Measurements from ENCODE around the gene USP47.
"Not testable (repeated sequence)": the region's sequence is repeated elsewhere in the genome, so short reads cannot be mapped to it uniquely, and the experiment has no call there.

The USP47 gene

DNA sequence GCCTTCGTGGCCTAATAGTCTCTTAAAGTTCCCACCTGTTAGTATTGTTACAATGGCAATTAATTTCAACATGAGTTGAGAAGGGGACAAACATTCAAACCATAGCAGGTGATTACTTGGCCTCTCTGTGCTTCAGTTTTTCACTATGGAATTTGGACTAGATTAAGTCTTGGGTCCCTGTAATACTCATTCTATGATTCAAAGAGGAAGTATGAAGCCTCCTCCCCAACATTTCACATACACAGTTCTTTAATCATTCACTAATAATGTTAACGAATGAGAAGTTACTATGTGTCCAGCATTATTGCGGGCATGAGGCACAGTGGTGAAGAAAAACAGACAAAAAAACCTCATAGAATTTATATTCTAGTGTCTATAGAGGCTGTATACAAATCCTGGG is 19.9 kb upstream of the USP47 start:
- no peak for DNase-seq (ENCODE audit: low spot score)

DNA sequence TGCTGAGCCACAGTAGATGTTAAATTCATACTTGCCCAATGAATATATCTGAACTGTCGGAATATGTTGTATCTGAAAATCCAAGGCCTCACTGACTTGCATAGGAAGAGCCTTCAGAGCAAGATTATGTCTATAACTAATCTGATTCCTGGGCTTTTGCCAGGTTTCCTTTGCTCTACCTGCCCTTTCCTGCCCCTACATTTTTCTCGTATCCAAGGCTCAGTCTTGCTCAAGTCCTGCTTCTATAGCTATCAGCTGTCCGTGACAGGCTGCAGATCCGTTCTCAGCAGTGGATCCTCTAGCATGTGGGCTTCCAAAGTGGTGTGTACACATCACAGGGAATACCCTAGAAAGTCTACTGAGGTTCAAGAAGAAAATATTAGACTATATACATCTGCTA is 18.8 kb upstream of the USP47 start:
- no peak for DNase-seq (ENCODE audit: low spot score)

DNA sequence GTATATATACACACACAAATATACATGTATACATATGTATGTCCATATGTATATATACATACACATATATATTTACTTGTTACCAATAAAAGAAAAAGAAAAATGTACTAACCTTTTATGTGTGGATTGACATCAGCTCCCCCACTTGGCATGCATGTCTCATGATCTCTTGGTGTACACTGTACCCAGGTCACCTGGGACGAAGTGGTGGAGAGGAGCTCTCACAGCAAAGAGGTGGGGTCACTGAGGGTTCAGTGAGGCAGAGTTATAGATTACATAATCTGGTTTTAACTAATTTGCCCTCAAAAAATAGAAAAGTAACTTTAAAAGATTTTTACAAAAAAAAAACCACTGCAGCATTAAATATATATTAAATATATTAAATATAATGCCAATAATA is 15.5 kb upstream of the USP47 start:
- no peak for DNase-seq (ENCODE audit: low spot score)

DNA sequence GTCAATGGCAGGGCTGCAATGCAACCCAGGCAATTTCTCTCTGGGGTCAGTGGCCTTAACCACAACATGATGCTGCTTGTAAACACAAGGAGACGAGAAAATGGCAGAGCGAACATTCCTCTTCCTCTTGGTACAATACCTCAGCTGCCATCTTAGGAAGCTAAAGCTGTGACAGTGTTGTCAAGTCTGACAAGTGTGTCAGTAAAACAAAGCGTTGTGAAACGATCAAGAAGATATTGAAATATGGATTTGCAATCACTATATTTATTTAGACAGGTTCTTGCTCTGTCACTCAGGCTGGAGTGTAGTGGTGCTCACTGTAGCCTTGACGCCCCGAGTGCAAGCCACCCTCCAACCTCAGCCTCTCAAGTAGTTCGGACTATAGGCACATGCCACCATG is 14.5 kb upstream of the USP47 start:
- DNase-seq (ENCODE audit: low spot score) = no peak

DNA sequence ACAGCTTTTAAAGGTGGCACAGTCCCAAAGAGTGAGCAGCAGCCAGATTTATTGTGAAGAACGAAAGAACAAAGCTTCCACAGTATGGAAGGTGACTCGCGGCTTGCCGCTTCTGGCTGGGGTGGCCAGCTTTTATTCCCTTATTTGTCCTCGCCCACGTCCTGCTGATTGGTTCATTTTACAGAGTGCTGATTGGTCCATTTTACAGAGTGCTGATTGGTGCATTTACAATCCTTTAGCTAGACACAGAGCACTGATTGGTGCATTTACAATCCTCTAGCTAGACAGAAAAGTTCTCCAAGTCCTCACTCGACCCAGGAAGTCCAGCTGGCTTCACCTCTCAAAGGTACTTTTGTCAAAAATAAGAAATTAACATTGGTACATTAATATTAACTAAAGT is 10.4 kb upstream of the USP47 start:
- DNase-seq (ENCODE audit: low spot score) = not testable (repeated sequence)

DNA sequence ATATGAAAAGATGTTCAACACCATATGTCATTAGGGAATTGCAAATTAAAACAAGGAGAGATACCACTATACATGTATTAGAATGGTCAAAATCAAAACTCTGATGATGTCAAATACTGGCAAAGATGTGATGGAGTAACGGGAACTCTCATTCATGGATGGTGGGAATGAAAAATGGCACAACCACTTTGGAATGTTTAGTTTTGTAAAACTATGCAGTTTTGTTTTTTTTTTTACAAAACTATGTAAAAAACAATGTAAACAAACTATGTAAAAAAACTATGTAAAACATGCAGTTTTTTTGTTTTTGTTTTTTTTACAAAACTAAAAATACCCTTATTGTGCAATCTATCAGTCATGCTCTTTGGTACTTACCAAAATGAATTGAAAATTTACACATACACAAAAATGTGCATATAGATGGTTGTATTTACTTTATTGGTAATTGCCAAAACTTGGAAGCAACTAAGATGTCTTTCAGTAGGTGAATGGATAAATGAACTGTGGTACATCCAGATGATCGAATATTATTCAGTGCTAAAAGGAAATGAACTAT is 5.0 kb upstream of the USP47 start:
- no peak for DNase-seq (ENCODE audit: low spot score)

DNA sequence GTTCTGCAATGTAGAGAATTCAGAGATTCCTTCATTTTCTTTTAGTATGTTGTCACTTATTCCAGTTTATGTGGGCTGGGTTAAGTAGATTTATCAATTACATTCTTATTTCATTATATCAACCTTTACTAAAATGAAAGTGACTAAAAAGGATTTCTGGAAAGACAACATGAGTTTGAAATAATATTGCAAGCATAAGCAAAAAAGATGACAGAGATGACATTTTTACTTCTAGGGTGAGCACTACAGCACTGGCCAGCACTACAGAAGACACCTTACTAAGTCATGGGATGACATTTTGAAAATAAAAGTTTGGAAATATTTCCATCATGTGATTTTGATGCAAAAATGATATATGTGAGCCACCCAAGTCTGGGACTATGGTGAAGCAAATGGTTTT is 2.1 kb upstream of the USP47 start:
- DNase-seq (ENCODE audit: low spot score) = no peak

DNA sequence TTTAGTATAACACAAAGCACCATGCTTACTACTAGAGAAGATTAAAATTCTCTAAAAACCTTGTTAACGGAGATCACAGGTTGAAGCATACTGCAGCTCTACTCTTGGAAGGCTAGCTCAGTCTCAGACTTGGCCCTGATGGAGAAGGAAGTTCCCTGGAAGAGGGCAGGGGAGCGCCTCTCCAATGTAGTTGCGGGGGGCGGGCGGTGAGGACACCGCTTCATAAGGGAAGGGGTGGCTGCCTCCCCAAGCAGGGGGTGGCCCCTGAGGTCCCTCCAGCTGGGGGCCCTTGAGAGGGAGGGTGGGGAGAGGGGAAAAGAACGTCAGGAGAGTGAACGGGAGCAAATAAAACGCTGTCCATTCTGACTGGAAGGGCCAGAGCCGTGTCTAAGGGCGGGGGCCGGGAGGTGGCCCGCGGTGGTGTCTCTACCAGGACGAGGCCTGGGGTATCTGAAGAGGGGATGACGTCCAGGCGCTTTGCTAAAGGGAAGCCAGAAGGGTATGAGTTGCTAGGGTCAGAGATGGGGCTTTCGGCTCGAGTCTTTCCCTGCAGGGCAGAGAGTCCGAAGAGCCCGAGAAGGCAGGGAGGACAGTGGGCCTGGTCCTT is 553 bp upstream of the USP47 start:
- peak; percentile 54 for DNase-seq (ENCODE audit: low spot score)

DNA sequence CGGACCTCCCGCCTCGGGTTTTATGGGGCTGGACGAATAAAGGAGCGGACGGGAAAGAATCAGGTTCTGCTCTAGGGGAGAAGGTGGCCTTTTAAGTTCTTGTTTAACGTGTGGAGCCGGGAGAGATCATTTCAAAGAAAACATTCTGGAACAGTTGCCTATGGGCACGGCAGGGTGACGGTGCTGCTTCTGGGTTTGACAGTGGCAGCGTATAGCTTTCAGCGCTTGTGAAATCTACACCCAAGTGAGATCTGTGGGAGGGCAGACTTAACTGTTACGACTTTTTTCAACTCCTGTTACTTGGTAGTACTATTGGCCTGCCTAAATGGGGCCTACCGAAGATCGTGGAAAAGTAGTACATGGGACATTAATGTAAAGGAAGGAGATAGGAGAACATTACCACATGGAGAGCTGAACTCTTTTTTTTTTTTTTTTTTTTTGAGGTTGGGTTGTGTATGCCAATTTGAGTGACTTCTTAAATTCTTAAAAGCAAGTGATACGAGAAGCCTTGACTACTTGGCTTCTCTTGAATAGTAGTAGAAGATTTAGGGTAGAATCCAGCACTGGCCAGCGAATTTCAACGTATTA is 743 bp downstream of the USP47 start:
- DNase-seq (ENCODE audit: low spot score) = peak; percentile 59

DNA sequence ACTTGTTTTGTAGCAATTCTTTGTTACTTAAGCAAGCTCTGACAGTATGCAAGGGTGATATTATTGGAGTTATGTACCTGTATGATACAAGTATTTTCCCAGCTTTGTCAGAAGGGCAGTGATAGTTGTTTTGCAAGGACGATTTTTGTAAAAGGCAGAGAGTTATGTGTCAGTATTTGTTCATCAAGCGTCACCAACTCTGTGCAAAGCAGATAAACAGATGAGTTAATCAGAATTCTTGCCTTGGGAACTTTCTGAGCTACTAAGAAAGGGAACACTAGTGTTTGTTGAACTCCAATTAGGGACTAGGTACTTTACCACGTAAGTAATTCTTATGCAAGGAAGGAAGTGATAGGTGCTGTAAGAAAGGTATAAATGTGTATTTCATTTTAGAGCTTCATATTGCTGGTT is 1.4 kb downstream of the USP47 start:
- no peak for DNase-seq (ENCODE audit: low spot score)

DNA sequence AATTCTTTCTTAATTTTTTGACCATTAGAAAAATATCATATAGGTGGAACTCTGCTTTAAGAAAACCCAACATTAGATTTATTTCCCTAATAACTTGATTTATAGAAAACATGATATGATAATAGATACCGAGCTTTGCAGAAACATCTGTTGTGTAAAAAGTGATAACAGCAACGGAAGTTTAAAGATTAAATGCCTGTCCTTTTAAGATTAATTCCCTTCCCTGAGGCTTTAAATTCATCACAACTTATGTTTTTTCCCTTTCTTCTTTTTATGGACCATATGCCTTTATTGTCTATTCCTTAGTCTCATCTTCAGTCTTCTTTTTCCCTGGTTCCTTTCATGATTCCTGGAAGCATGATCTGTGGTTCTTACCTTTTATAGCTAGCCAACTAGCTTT is 1.9 kb downstream of the USP47 start:
- no peak for DNase-seq (ENCODE audit: low spot score)

DNA sequence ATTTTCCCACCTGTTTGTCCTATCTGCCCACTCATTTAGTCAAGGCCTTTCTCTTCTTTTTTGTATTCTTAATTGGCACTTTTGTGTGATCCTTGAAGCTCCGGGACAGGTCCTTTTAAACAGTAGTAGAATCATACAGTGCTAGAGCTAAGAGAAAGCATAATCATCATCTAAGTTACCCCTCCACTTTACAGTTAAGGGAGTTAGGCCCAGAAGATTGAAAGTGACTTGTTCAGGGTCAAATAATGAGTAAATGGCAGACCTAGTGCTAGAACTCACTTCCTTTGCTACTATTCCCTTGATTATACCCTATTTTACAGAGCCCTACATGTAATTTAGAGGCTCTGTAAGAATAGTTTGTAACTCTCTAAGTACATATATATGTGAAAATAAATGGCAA is 2.5 kb downstream of the USP47 start:
- no peak for DNase-seq (ENCODE audit: low spot score)

DNA sequence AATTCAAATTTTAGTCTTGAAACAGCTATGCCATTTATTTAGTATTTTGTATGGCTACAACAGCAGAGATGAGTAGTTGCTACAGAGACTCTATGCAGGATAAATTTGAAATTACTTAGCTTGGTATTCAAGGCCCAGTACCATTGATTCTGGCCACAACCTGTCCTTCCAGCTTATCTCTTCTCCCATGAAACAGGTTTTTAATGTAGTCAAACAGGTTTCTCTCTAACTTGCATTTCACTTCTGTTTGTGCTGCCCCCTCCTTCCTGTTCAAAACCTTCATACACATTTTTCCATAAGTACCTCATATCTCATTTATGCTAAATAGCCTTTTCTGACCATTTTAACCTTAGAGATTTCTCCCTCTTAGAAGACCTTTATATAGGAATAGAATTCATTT is 3.3 kb downstream of the USP47 start:
- no peak for DNase-seq (ENCODE audit: low spot score)

DNA sequence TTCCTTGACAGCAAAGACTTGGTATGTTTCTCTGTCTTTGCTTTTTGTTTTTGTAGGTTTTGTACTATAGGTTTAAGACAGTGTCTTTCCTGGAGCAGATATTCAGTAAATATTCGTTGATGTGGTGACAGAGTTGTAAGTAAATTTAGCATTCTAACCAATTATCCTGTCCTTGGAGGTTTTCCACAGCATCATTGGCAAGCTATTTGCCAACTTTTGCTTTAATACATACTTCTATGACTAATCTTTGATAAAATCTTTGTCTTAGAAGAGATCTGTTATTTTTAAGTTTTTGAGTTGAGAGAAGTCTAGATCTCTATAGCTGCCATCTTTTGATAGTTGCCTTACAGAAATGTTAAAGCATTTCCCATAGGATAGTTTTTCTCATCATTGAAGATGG is 3.8 kb downstream of the USP47 start:
- no peak for DNase-seq (ENCODE audit: low spot score)

DNA sequence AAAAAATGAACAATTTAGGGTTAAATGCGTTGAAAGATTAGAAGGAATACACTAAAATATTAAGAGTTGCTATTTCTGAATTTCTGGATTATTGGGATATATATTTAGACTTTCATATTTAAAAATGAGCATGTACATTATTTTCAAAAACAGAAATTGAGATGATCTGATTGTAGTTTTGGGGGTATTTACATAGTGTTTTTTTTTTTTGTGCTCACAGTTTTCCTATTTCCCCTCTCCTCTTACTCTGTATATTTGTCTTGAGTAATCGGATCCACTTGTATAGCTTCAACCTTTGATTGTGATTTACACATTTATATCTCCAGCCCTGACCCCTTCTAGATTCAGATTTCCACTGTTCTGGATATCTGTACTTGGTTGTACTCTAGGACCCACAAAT is 5.3 kb downstream of the USP47 start:
- no peak for DNase-seq (ENCODE audit: low spot score)

DNA sequence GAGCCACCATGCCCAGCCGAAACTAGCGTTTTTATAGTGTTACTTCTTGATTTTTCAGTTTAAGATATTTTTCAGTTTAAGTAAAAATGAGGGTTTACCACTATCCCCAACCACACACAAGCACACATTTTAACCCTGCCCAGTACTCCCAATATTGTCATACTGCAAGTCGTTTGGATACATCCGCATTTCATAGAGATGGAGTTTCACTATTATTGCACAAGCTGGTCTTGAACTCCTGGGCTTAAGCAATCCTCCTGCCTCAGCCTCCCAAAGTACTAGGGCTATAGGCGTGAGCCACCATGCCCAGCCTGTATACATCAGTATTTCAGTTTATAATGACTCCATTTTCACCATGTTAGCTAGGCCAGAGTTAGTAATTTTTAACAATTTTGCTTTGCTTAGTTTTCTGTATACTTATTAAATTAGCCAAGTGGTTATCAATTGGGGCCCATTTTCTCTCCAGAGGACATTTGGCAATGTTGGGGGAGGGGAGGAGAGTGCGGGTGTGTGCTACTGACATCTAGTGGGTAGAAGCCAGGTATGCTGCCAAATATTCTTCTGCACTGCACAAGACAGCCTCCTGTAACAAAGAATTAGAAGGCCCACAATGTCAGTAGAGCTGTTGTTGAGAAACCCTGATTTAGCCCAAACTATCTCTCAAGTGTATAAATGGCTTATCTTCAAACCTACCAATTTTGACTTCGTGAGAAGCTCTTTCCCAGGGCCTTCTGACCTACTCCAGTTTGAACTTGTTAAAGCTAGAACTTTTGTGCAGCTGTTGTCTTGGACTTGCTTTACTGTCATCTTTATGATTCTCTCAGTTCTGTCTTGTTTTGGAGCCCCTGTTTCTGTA is 7.3 kb downstream of the USP47 start:
- DNase-seq (ENCODE audit: low spot score) = peak; percentile 60

DNA sequence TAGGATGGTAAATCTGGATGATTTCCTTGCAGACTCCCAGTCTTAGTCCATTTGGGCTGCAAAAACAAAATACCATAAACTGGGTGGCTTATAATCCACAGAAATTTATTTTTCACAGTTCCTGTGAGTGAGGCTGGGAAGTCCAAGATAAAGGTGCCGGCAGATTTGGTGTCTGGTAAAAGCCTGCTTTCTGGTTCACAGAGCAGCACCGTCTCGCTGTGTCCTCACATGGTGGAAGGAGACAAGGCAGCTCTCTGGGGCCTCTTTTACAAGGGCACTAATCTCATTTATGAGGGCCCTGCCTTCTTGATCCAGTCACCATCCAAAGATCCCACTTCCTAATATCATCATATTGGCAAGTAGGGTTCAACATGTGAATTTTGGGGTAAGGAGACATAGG is 8.9 kb downstream of the USP47 start:
- DNase-seq (ENCODE audit: low spot score) = peak; percentile 27

DNA sequence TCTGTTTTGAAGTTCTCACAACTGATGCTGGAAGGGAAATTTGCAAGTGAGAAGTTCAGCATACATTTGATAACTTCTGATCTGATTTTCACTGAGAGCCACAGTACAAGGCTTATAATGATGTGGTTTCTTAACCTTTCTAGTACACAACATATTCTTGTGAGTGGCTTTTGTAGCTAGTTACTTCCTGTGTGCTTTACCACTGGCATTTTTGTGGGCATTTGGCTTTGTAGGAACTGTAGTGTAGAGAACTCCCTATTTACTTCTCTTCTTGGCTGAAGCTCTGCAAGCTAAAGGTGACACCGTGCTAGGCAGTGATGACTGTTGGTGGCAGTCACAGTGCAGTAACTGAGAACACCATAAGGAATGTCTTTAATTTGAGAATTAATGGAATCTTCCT is 14.9 kb downstream of the USP47 start:
- DNase-seq (ENCODE audit: low spot score) = no peak

DNA sequence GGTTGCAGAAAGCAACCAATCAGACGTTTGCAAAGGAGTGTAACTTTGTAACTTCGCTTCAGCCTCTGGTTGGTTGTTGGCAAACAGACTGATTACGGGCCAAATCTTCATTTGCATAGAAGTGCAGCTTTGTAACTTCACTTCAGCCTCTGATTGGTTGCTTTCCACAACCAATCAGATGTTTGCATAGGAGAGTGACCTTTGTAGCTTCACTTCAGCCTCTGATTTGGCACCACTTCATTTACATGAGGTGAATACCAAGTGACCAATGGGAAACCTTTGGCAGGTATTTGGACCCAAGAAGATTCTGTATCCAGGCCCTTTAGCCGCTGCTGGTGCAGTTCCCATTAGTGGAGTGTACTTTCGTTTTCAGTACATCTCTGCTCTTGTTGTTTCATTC is 16.0 kb downstream of the USP47 start:
- no peak for DNase-seq (ENCODE audit: low spot score)

DNA sequence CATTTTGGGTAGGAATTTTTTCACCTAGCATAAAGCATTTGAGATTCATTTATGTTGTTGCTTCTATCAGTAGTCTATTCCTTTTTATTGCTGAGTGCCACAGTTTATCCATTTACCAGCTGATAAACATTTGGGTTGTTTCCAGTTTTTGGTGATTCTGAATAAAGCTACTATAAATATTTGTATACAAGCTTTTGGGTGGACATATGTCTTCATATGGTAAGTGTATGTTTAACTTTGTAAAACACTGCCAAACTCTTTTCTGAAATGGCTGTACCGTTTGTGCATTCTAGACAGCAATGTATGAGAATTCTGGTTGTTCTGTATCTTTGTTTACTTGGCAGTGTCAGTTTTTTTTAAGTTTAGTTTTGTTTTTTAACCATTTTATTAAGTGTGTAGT is 16.9 kb downstream of the USP47 start:
- DNase-seq (ENCODE audit: low spot score) = no peak

DNA sequence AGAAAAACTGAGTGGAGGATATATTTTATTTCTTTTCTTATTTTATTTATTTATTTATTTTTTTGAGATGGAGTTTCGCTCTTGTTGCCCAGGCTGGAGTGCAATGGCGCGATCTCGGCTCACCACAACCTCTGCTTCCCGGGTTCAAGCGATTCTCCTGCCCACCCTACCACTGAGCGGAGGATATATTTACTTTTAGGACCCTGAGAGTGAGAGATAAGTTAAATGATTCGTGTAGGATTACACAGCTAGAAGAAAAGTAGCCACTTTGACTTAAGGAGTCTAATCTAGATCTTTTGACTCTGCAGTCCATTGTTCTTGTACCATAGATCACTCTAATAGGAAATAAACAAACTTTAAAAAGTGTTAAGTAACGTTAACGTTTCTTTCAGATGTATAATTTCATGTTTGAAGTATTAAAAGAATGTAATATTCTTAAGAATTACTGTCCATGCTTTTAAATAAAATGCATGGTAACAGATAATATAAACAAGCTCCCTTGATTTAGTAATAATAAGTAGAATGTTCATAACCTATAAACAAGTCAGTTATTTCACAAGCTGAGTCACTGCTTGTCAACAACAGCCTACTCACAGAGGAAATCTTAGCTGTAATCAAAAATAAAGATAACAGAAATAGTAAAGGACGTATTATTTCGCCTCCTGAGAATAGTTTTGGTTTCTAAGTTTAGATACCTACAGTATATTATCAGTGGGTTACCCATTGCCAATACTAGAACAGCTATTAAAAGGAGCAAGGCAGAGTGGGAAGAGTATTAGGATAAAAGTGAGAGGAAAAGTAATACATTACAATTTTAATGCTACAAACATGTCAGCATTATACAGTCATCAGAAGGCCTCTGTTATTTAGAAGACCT is 18.6 kb downstream of the USP47 start:
- no peak for DNase-seq (ENCODE audit: low spot score)

DNA sequence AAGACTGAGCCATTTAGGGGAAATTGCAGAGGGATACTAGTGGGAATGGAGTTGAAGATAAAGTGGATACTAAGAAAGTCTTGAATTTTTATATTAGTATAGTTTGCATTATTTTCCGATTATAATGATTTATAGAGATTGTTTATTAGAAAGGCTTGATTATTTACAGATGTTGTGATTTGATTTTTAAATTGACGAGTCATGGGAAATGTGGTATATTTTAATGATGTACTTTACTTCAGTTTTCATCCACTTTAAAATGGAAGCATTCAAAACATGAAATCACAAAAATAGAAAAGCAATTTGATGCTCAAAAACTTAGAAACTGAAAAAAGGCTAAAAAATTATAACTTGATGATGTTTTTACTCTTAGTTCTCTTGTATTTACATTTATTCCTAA is 21.2 kb downstream of the USP47 start:
- no peak for DNase-seq (ENCODE audit: low spot score)

Measured in SK-N-DZ (cell line).